Liver (tissue), 9 donors: Measurements from ENCODE around the gene ABCA13. TPM values are rescaled to one million over a fixed set of nuclear protein-coding genes. Genes with fewer than 3 reads are reported as not detected.

Source experiments
- DNase-seq: peaks from one replicate; pipeline ENCODE4 v3.0.0-alpha.2; 2017; ENCODE audit warnings: low spot score
- H3K27ac ChIP-seq, 2 donors: one replicate each; pipeline ENCODE4 v1.7.0; 2013; ENCODE audit warnings: inconsistent platforms in 2 of 2, low read length in 2 of 2, control low read depth in 1 of 2, low read depth in 1 of 2, mild to moderate bottlenecking in 1 of 2
- H3K27me3 ChIP-seq, 4 donors: one replicate each; pipeline versions ENCODE4 v1.6.1 to v1.7.0; 2013; ENCODE audit warnings: low read length in 3 of 4, inconsistent platforms in 1 of 4, mild to moderate bottlenecking in 1 of 4, moderate library complexity in 1 of 4; ENCODE audit not compliant: control insufficient read depth in 4 of 4, insufficient read depth in 4 of 4
- H3K36me3 ChIP-seq, 4 donors: one replicate each; pipeline versions ENCODE4 v1.6.1 to v1.7.0; 2013; ENCODE audit warnings: low read length in 3 of 4, mild to moderate bottlenecking in 3 of 4, low read depth in 1 of 4, moderate library complexity in 1 of 4; ENCODE audit not compliant: control insufficient read depth in 4 of 4, insufficient read depth in 3 of 4
- H3K4me1 ChIP-seq, 4 donors: one replicate each; pipeline versions ENCODE4 v1.6.1 to v1.7.0; 2013; ENCODE audit warnings: low read length in 3 of 4, mild to moderate bottlenecking in 3 of 4, moderate library complexity in 1 of 4; ENCODE audit not compliant: control insufficient read depth in 4 of 4, insufficient read depth in 4 of 4
- H3K4me3 ChIP-seq, 3 donors: one replicate each; pipeline versions ENCODE4 v1.6.1 to v1.7.0; 2013; ENCODE audit warnings: low read length in 3 of 3, control low read depth in 1 of 3, low read depth in 1 of 3, mild to moderate bottlenecking in 1 of 3
- H3K9ac ChIP-seq, 2 donors: one replicate each; pipeline ENCODE4 v1.7.0; 2013; ENCODE audit warnings: low read length in 2 of 2, mild to moderate bottlenecking in 2 of 2, moderate library complexity in 2 of 2, control low read depth in 1 of 2, low read depth in 1 of 2
- H3K9me3 ChIP-seq, 4 donors: one replicate each; pipeline versions ENCODE4 v1.6.1 to v1.7.0; 2013; ENCODE audit warnings: low read length in 3 of 4; ENCODE audit not compliant: control insufficient read depth in 4 of 4
- ATF3 ChIP-seq: IDR thresholded peaks from 2 replicates; pipeline ENCODE4 v1.6.1; 2016; ENCODE audit warnings: antibody characterized with exemption
- EGR1 ChIP-seq, 2 donors: IDR thresholded peaks; 2 replicates each; pipeline ENCODE4 v1.6.1; 2016 to 2018; ENCODE audit warnings: antibody characterized with exemption in 2 of 2, low read depth in 2 of 2
- HNF4A ChIP-seq, 2 donors: conservative IDR thresholded peaks; 2 replicates each; pipeline ENCODE4 v1.6.1; 2016; ENCODE audit warnings: antibody characterized with exemption in 2 of 2, mild to moderate bottlenecking in 2 of 2
- HNF4G ChIP-seq: IDR thresholded peaks from 2 replicates; pipeline ENCODE4 v1.6.1; 2016; ENCODE audit warnings: antibody characterized with exemption
- JUND ChIP-seq, 2 donors: IDR thresholded peaks; 2 replicates each; pipeline ENCODE4 v1.6.1; 2016; ENCODE audit warnings: antibody characterized with exemption in 2 of 2
- MAX ChIP-seq: IDR thresholded peaks from 2 replicates; pipeline ENCODE4 v1.6.1; 2016; ENCODE audit warnings: antibody characterized with exemption
- NR2F2 ChIP-seq: IDR thresholded peaks from 2 replicates; pipeline ENCODE4 v1.6.1; 2016; ENCODE audit warnings: antibody characterized with exemption
- RAD21 ChIP-seq, 2 donors: IDR thresholded peaks; 2 replicates each; pipeline ENCODE4 v1.6.1; 2016; ENCODE audit warnings: antibody characterized with exemption in 2 of 2, mild to moderate bottlenecking in 2 of 2
- REST ChIP-seq: IDR thresholded peaks from 2 replicates; pipeline ENCODE4 v1.6.1; 2016; ENCODE audit warnings: antibody characterized with exemption, mild to moderate bottlenecking
- RXRA ChIP-seq, 2 donors: IDR thresholded peaks; 2 replicates each; pipeline ENCODE4 v1.6.1; 2017 to 2018; ENCODE audit warnings: antibody characterized with exemption in 2 of 2, mild to moderate bottlenecking in 1 of 2
- SP1 ChIP-seq: IDR thresholded peaks from 2 replicates; pipeline ENCODE4 v1.6.1; 2018; ENCODE audit warnings: antibody characterized with exemption, mild to moderate bottlenecking
- TAF1 ChIP-seq: conservative IDR thresholded peaks from 2 replicates; pipeline ENCODE4 v1.6.1; 2016; ENCODE audit warnings: antibody characterized with exemption, mild to moderate bottlenecking
- YY1 ChIP-seq: IDR thresholded peaks from 2 replicates; pipeline ENCODE4 v1.6.1; 2016; ENCODE audit warnings: antibody characterized with exemption, mild to moderate bottlenecking
- ZBTB33 ChIP-seq: IDR thresholded peaks from 2 replicates; pipeline ENCODE4 v1.6.1; 2016; ENCODE audit warnings: antibody characterized with exemption
- WGBS: extraction: QIAGEN DNeasy Blood & Tissue Kit; methylation state at CpG from one replicate; pipeline ENCODE4 v1.1.7; 2013; 5-methylcytosine and 5-hydroxymethylcytosine counted together
- polyA plus RNA-seq, 2 donors: library from polyadenylated mRNA; stranded (reverse) in 1 of 2; unstranded in 1 of 2; fragments of 200-250 nt in 1 of 2; fragments of >200 nt in 1 of 2; fragmentation: Nextera tagmentation in 1 of 2; extraction: Ambion mirVana in 1 of 2; gene quantifications; one replicate each; pipeline versions ENCODE4 v1.2.1 to v1.2.3, GENCODE V29; 2013 to 2015
- total RNA-seq, 2 donors: library from RNA; depleted of rRNA; stranded (reverse); fragments of >200 nt; gene quantifications; one replicate each; pipeline ENCODE4 v1.2.3, GENCODE V29; 2014
- donor health status: healthy.
- donor health status: healthy.
- donor health status: healthy.
- donor health status: healthy.
- donor health status: healthy.

ABCA13 gene
- total and polyA plus RNA-seq, 4 donors, result 0.22 to 1.0 (median 0.66) TPM

GRCh38 chr7:48643431-48644013, 472.3 kb downstream of the ABCA13 start:
- no peaks in the 10 kb centered on the region for H3K27me3 ChIP-seq
- WGBS, result 54% methylated on average over 2 of the region's 2 CpGs
- H3K4me1 ChIP-seq, result no peaks in the 10 kb centered on the region
- no peak for TF ChIP-seq ZBTB33
- no peak for TF ChIP-seq MAX
- TF ChIP-seq TAF1, result no peak
- no peak for TF ChIP-seq RAD21 (IDR thresholded peaks at IDR 0.05)
- TF ChIP-seq RXRA (IDR thresholded peaks at IDR 0.05), result no peak
- no peak for TF ChIP-seq JUND (IDR thresholded peaks at IDR 0.05)
- TF ChIP-seq ATF3, result no peak
- no peak for TF ChIP-seq YY1
- no peak for TF ChIP-seq EGR1 (IDR thresholded peaks at IDR 0.05; ENCODE audit: low read depth in 2 of 2)
- no peak for TF ChIP-seq HNF4G
- TF ChIP-seq REST, result no peak
- TF ChIP-seq NR2F2, result no peak
- H3K36me3 ChIP-seq, result no peaks in the 10 kb centered on the region
- no peak overlapping the region for H3K9ac ChIP-seq
- no peak overlapping the region for H3K4me3 ChIP-seq
- H3K9me3 ChIP-seq, result no peaks in the 10 kb centered on the region
- DNase-seq, result no peak
- H3K27ac ChIP-seq, result no peak overlapping the region

- H3K27ac ChIP-seq, result no peak overlapping the region
- no peaks in the 10 kb centered on the region for H3K9me3 ChIP-seq
- no peak overlapping the region for H3K9ac ChIP-seq
- H3K27me3 ChIP-seq, result no peaks in the 10 kb centered on the region
- no peak for DNase-seq
- TF ChIP-seq REST (no peak), RXRA (IDR thresholded peaks at IDR 0.05) (no peak), RAD21 (IDR thresholded peaks at IDR 0.05) (no peak), SP1 (no peak), HNF4A (conservative IDR thresholded peaks at IDR 0.05) (no peak), YY1 (no peak)
- no peaks in the 10 kb centered on the region for H3K4me1 ChIP-seq
- no peaks in the 10 kb centered on the region for H3K36me3 ChIP-seq
- no peak overlapping the region for H3K4me3 ChIP-seq
- 75% methylated on average over 2 of the region's 2 CpGs for WGBS
Measured at GRCh38 chr7:48658138-48658537, 486.9 kb downstream of the ABCA13 start.
